SK-N-SH treated with all-trans-retinoic acid at 6 μM for 48 hours (cell line): ENCODE results near the gene GPSM3.
"Not testable (repeated sequence)": the region's sequence is repeated elsewhere in the genome, so short reads cannot be mapped to it uniquely, and the experiment has no call there.

Experiments
- ATAC-seq: fragments of 200-7000 bp; cut with Tn5 transposase; 3 replicates; pipeline ENCODE4 v1.9.1; 2020; ENCODE audit warnings: mild to moderate bottlenecking, moderate library complexity
- ARNTL ChIP-seq: fragments of 450-650 bp; formaldehyde crosslinking; IDR thresholded peaks from 2 replicates; pipeline ENCODE4 v1.5.0; 2020; ENCODE audit warnings: low read depth, mild to moderate bottlenecking, moderate library complexity, borderline replicate concordance
- CSDC2 ChIP-seq: fragments of 250-450 bp; sonication (Bioruptor Pico); IDR thresholded peaks from 2 replicates; pipeline ENCODE4 v1.5.0; 2020; ENCODE audit warnings: mild to moderate bottlenecking, moderate library complexity
- ESRRG ChIP-seq: fragments of 250-450 bp; sonication (Bioruptor Pico); IDR thresholded peaks from 2 replicates; pipeline ENCODE4 v1.6.1; 2021; ENCODE audit warnings: mild to moderate bottlenecking
- GLIS3 ChIP-seq: fragments of 250-450 bp; sonication (Bioruptor Pico); IDR thresholded peaks from 2 replicates; pipeline ENCODE4 v1.5.0; 2020; ENCODE audit warnings: mild to moderate bottlenecking, moderate library complexity
- ISL1 ChIP-seq: fragments of 250-450 bp; sonication (Bioruptor Pico); IDR thresholded peaks from 2 replicates; pipeline ENCODE4 v2.1.2; 2022; ENCODE audit warnings: mild to moderate bottlenecking, moderate library complexity
- OSR1 ChIP-seq: fragments of 250-450 bp; sonication (Bioruptor Pico); IDR thresholded peaks from 2 replicates; pipeline ENCODE4 v1.8.0; 2022; ENCODE audit warnings: moderate library complexity, mild to moderate bottlenecking, inconsistent platforms
- PPARA ChIP-seq: fragments of 250-450 bp; sonication (Bioruptor Pico); IDR thresholded peaks from 2 replicates; pipeline ENCODE4 v1.5.0; 2020; ENCODE audit warnings: mild to moderate bottlenecking, borderline replicate concordance
- SNAI2 ChIP-seq: fragments of 250-450 bp; sonication (Bioruptor Pico); IDR thresholded peaks from 2 replicates; pipeline ENCODE4 v1.5.0; 2020; ENCODE audit warnings: mild to moderate bottlenecking, moderate library complexity
- TCF4 ChIP-seq: fragments of 250-450 bp; sonication (Bioruptor Pico); IDR thresholded peaks from 2 replicates; pipeline ENCODE4 v1.8.0; 2021; ENCODE audit warnings: mild to moderate bottlenecking, moderate library complexity, borderline replicate concordance
- TOX ChIP-seq: fragments of 250-450 bp; sonication (Bioruptor Pico); IDR thresholded peaks from 2 replicates; pipeline ENCODE4 v1.8.0; 2021; ENCODE audit warnings: mild to moderate bottlenecking, moderate library complexity, borderline replicate concordance
- ZC3H10 ChIP-seq: fragments of 250-450 bp; sonication (Bioruptor Pico); IDR thresholded peaks from 2 replicates; pipeline ENCODE4 v1.5.1; 2021; ENCODE audit warnings: mild to moderate bottlenecking, moderate library complexity
- ZFP3 ChIP-seq: fragments of 250-450 bp; sonication (Bioruptor Pico); IDR thresholded peaks from 2 replicates; pipeline ENCODE4 v1.5.0; 2020; ENCODE audit warnings: mild to moderate bottlenecking, moderate library complexity
- ZNF565 ChIP-seq: fragments of 450-650 bp; formaldehyde crosslinking; conservative IDR thresholded peaks from 2 replicates; pipeline ENCODE4 v1.5.0; 2020; ENCODE audit warnings: low read depth, mild to moderate bottlenecking, moderate library complexity
- ZNF70 ChIP-seq: fragments of 450-650 bp; formaldehyde crosslinking; IDR thresholded peaks from 2 replicates; pipeline ENCODE4 v1.5.0; 2020; ENCODE audit warnings: mild to moderate bottlenecking, moderate library complexity
- ZNF8 ChIP-seq: fragments of 450-650 bp; formaldehyde crosslinking; IDR thresholded peaks from 2 replicates; pipeline ENCODE4 v1.5.0; 2020; ENCODE audit warnings: mild to moderate bottlenecking, moderate library complexity
- TF ChIP-seq, protein P1 (sequence below): fragments of 250-450 bp; sonication (Bioruptor Pico); IDR thresholded peaks from 2 replicates; pipeline ENCODE4 v1.8.0; 2020; ENCODE audit warnings: mild to moderate bottlenecking, moderate library complexity, borderline replicate concordance
- TF ChIP-seq, protein P2 (sequence below): fragments of 250-450 bp; sonication (Bioruptor Pico); IDR thresholded peaks from 2 replicates; pipeline ENCODE4 v1.5.1; 2021; ENCODE audit warnings: mild to moderate bottlenecking, moderate library complexity
- TF ChIP-seq, protein P3 (sequence below): fragments of 250-450 bp; sonication (Bioruptor Pico); IDR thresholded peaks from 2 replicates; pipeline ENCODE4 v1.8.0; 2021; ENCODE audit warnings: low read depth, mild to moderate bottlenecking, moderate library complexity, borderline replicate concordance
- TF ChIP-seq, protein P4 (sequence below): fragments of 250-450 bp; sonication (Bioruptor Pico); IDR thresholded peaks from 2 replicates; pipeline ENCODE4 v1.5.1; 2020; ENCODE audit warnings: low read depth, mild to moderate bottlenecking, moderate library complexity
- TF ChIP-seq, protein P5 (sequence below): fragments of 250-450 bp; sonication (Bioruptor Pico); IDR thresholded peaks from 2 replicates; pipeline ENCODE4 v1.5.0; 2020; ENCODE audit warnings: mild to moderate bottlenecking, moderate library complexity

GPSM3 gene

DNA sequence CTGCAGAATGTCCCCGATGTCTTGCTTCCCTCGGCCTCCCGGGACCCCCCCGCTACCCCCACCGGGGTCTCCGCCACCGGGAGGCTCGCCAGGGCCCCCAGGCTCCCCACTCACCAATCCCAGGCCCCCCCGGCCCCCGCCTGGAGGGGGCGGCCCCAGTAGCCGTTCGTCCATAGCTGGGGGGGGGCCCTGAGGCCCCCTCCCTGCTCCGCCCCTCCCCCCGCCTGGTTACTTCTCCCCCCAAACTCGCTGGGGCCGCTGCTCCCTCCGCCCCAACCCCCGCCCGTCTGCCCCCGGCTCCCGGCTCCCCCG, 2.7 kb downstream of the GPSM3 start:
- TF ChIP-seq SNAI2 (CRISPR knock-in tag) = no peak
- TF ChIP-seq, protein P1, sequence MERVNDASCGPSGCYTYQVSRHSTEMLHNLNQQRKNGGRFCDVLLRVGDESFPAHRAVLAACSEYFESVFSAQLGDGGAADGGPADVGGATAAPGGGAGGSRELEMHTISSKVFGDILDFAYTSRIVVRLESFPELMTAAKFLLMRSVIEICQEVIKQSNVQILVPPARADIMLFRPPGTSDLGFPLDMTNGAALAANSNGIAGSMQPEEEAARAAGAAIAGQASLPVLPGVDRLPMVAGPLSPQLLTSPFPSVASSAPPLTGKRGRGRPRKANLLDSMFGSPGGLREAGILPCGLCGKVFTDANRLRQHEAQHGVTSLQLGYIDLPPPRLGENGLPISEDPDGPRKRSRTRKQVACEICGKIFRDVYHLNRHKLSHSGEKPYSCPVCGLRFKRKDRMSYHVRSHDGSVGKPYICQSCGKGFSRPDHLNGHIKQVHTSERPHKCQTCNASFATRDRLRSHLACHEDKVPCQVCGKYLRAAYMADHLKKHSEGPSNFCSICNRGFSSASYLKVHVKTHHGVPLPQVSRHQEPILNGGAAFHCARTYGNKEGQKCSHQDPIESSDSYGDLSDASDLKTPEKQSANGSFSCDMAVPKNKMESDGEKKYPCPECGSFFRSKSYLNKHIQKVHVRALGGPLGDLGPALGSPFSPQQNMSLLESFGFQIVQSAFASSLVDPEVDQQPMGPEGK (CRISPR knock-in tag) = 0 out of 2 replicates have a peak, but pooled peaks have one; percentile 64
- TF ChIP-seq, all 23 proteins: peak for 1
- no peak for ATAC-seq

DNA sequence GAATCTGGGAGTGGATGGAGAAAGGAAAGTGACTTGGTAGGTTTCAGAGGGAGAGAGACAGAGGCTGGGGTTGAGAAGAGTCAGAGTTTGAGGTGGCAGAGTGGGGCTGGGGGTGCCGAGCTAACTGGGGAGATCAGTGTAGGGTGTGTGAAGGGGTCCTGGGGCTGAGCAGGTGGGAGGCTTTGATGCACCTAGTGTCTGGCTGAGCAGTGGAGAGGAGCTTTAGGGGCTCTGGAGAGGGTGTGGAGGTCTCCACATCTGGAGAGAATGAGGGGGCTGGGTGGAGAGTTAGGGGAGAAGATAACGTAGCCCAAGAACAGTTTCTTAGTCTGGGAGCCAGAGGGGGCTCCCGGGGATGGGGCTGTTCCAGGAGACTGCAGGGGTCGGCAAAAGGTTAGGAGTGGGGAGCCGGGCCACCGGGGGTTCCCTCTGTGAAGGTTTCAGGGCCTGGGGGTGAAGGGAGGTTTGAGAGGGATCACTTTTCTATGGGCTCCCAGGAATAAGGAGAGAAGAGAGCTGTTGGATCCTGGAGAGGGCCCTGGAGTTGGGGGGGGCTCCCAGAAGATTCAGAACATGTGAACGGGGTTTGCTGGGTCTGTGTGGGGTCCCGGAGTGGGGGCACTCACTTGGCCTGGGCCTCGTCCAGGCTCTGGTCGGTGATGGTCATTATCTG, 3.2 kb downstream of the GPSM3 start:
- ATAC-seq = peak; percentile 20
- no peak for TF ChIP-seq ZC3H10 (CRISPR knock-in tag)
- TF ChIP-seq, protein P2, sequence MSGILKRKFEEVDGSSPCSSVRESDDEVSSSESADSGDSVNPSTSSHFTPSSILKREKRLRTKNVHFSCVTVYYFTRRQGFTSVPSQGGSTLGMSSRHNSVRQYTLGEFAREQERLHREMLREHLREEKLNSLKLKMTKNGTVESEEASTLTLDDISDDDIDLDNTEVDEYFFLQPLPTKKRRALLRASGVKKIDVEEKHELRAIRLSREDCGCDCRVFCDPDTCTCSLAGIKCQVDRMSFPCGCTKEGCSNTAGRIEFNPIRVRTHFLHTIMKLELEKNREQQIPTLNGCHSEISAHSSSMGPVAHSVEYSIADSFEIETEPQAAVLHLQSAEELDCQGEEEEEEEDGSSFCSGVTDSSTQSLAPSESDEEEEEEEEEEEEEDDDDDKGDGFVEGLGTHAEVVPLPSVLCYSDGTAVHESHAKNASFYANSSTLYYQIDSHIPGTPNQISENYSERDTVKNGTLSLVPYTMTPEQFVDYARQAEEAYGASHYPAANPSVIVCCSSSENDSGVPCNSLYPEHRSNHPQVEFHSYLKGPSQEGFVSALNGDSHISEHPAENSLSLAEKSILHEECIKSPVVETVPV (CRISPR knock-in tag) = no peak
- TF ChIP-seq CSDC2 (CRISPR knock-in tag) = no peak
- no peak for TF ChIP-seq PPARA (CRISPR knock-in tag)
- TF ChIP-seq ZNF565 = no peak
- no peak for TF ChIP-seq ISL1 (CRISPR knock-in tag)
- TF ChIP-seq, all 23 proteins: peak for 0

DNA sequence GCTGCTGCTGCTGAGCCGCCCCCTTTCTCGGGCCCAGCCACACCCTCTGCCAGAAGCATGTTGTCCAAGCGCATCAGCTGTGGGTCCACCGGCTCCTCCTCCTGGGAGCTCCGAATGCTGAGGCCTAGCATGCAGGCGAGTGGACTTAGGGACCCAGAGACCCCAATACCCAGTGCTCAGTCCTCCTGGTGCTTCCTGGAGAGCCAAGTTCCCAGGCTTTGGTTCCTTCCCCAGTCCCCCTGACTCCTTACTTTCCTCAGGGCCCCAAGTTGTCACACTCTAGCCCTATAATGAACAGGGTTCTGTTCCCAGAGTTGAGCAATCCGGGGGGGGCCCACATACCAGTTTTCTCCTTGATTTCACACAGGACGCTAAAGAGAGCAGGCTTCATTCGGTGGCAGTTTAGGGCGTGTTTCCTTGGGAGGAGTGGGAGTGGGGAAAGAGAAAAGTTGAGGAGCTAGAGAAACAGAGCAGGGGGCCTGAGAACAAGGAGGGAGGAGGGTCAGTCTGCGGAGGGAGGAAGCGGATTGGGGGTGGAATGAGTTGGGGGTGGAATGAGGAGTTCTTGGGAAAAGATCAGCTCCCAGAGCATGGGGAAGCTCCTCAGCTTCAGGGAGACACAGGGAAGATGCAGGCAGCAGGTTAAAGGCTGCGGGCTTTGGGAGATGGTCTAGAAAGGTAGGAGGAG, 3.9 kb downstream of the GPSM3 start:
- ATAC-seq = no peak
- TF ChIP-seq ZFP3 (no peak), GLIS3 (no peak), ZNF8 (no peak)
- TF ChIP-seq, protein P3, sequence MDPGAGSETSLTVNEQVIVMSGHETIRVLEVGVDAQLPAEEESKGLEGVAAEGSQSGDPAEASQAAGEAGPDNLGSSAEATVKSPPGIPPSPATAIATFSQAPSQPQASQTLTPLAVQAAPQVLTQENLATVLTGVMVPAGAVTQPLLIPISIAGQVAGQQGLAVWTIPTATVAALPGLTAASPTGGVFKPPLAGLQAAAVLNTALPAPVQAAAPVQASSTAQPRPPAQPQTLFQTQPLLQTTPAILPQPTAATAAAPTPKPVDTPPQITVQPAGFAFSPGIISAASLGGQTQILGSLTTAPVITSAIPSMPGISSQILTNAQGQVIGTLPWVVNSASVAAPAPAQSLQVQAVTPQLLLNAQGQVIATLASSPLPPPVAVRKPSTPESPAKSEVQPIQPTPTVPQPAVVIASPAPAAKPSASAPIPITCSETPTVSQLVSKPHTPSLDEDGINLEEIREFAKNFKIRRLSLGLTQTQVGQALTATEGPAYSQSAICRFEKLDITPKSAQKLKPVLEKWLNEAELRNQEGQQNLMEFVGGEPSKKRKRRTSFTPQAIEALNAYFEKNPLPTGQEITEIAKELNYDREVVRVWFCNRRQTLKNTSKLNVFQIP (CRISPR knock-in tag) = no peak

DNA sequence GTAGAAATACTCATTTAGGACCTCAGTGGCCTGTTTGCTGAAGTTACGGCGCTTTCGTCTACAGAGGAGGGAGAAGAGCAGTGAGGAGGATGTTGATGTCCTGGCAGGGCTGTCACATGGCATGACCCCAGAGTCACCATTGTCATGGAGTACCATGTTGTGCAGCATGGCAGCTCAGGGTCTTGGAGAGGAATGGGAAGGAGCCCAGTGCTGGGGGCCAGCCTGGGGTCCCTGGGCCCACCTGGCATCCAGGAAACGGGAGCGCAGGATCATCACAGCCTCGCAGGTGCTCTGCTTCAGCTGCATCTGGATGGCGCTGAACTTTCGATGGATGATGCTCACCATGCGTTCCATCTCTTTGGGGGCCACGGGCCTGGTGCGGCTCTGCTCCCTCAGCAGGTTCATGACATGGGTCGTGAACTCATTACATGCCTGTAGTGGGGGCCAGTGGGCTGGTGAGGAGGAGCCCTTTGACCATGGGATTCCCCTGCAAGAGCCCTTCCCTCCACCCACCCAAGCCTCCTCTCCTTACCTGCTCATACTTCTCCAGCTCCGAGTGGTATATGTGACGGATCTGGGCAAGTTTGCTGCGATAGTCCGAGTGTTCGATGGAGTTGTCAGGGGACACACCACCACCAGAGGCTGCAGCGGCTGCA, 4.6 kb downstream of the GPSM3 start:
- ATAC-seq = not testable (repeated sequence)

DNA sequence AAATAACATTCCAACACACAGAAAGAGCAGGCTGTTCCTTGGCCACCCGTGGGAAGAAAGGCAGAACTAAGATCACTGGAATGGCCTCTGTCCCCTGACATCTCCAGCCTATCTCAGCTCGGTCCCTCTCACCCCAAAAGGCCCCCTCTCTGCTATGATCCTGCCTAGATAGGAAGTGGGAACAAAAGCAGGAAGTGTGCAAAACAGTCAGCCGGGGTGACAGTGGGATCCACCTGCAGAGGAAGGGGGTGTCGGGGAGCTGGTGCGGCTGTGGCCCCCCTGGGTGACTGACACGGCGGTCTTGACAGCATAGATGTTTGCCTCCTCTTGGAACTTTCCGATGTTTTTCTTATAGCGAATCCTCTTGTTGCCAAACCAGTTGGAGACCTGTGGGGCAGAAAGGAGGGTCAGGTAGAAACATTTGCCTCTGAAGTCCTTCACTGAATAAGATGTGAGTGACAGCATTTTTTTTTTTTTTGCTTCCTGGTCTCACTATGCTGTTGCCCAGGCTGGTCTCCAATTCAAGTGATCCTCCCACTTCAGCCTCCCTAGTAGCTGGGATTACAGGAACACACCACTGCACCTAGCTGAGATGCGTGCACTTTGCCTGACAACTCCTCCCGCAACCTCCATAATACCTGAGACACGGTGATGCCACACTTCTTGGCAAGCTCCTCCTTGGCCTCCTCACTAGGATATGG, 5.3 kb downstream of the GPSM3 start:
- no peak for ATAC-seq
- TF ChIP-seq ZNF565 = no peak
- TF ChIP-seq, protein P3 (CRISPR knock-in tag) = no peak
- no peak for TF ChIP-seq ESRRG
- no peak for TF ChIP-seq OSR1 (CRISPR knock-in tag)
- TF ChIP-seq, protein P4, sequence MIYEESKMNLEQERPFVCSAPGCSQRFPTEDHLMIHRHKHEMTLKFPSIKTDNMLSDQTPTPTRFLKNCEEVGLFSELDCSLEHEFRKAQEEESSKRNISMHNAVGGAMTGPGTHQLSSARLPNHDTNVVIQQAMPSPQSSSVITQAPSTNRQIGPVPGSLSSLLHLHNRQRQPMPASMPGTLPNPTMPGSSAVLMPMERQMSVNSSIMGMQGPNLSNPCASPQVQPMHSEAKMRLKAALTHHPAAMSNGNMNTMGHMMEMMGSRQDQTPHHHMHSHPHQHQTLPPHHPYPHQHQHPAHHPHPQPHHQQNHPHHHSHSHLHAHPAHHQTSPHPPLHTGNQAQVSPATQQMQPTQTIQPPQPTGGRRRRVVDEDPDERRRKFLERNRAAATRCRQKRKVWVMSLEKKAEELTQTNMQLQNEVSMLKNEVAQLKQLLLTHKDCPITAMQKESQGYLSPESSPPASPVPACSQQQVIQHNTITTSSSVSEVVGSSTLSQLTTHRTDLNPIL = no peak
- no peak for TF ChIP-seq TCF4 (CRISPR knock-in tag)
- TF ChIP-seq CSDC2 (CRISPR knock-in tag) = no peak
- TF ChIP-seq, protein P2 (CRISPR knock-in tag) = no peak
- no peak for TF ChIP-seq TOX (CRISPR knock-in tag)
- TF ChIP-seq ZNF70 (CRISPR knock-in tag) = no peak
- TF ChIP-seq, protein P5, sequence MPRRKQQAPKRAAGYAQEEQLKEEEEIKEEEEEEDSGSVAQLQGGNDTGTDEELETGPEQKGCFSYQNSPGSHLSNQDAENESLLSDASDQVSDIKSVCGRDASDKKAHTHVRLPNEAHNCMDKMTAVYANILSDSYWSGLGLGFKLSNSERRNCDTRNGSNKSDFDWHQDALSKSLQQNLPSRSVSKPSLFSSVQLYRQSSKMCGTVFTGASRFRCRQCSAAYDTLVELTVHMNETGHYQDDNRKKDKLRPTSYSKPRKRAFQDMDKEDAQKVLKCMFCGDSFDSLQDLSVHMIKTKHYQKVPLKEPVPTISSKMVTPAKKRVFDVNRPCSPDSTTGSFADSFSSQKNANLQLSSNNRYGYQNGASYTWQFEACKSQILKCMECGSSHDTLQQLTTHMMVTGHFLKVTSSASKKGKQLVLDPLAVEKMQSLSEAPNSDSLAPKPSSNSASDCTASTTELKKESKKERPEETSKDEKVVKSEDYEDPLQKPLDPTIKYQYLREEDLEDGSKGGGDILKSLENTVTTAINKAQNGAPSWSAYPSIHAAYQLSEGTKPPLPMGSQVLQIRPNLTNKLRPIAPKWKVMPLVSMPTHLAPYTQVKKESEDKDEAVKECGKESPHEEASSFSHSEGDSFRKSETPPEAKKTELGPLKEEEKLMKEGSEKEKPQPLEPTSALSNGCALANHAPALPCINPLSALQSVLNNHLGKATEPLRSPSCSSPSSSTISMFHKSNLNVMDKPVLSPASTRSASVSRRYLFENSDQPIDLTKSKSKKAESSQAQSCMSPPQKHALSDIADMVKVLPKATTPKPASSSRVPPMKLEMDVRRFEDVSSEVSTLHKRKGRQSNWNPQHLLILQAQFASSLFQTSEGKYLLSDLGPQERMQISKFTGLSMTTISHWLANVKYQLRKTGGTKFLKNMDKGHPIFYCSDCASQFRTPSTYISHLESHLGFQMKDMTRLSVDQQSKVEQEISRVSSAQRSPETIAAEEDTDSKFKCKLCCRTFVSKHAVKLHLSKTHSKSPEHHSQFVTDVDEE (CRISPR knock-in tag) = no peak
- no peak for TF ChIP-seq ARNTL (CRISPR knock-in tag)
